Glomerular endothelial cell (primary cell): ENCODE measurements around the gene PTPRE. TPM values are rescaled to one million over a fixed set of nuclear protein-coding genes. Genes with fewer than 3 reads are reported as not detected.
A peak's percentile ranks its signal among the peaks of the same experiment; 100 is the strongest.

Experiments used
- DNase-seq: peaks from one replicate; pipeline ENCODE4 v3.0.0-alpha.2; 2011; ENCODE audit warnings: low read depth, low spot score; ENCODE audit errors: extremely low read depth
- total RNA-seq: library from RNA; depleted of rRNA; stranded (reverse); fragments of >200 nt; gene quantifications from 2 replicates; pipeline ENCODE4 v1.2.3, GENCODE V29; 2015

Gene PTPRE
- total RNA-seq, 1 donor from 2014 or later: 90.1 TPM

GRCh38 chr10:127923646-127924045, 16.7 kb downstream of the PTPRE start:
- no peak for DNase-seq

GRCh38 chr10:127925471-127926207, 18.7 kb downstream of the PTPRE start:
- DNase-seq: no peak

- no peak for DNase-seq
Observed at GRCh38 chr10:127926455-127926854, 19.6 kb downstream of the PTPRE start.

GRCh38 chr10:127928021-127928806, 21.3 kb downstream of the PTPRE start:
- DNase-seq: no peak

- no peak for DNase-seq
Observed at GRCh38 chr10:127932521-127933270, 25.8 kb downstream of the PTPRE start.

GRCh38 chr10:127933271-127933670, 26.4 kb downstream of the PTPRE start:
- no peak for DNase-seq

GRCh38 chr10:127934383-127934782, 27.5 kb downstream of the PTPRE start:
- no peak for DNase-seq

GRCh38 chr10:127935071-127935561, 28.2 kb downstream of the PTPRE start:
- DNase-seq: no peak

GRCh38 chr10:127937069-127937468, 30.2 kb downstream of the PTPRE start:
- no peak for DNase-seq

GRCh38 chr10:127937915-127938463, 31.1 kb downstream of the PTPRE start:
- no peak for DNase-seq

GRCh38 chr10:127939786-127940330, 33.0 kb downstream of the PTPRE start:
- no peak for DNase-seq

- no peak for DNase-seq
Observed at GRCh38 chr10:127940866-127941640, 34.1 kb downstream of the PTPRE start.

- no peak for DNase-seq
Observed at GRCh38 chr10:127942811-127943210, 35.9 kb downstream of the PTPRE start.

GRCh38 chr10:127943336-127943910, 36.5 kb downstream of the PTPRE start:
- no peak for DNase-seq

GRCh38 chr10:127944256-127944655, 37.4 kb downstream of the PTPRE start:
- DNase-seq: no peak

GRCh38 chr10:127945341-127945758, 38.4 kb downstream of the PTPRE start:
- peak; percentile 95 for DNase-seq

- DNase-seq: no peak
Observed at GRCh38 chr10:127945948-127946711, 39.2 kb downstream of the PTPRE start.

GRCh38 chr10:127947211-127947610, 40.3 kb downstream of the PTPRE start:
- DNase-seq: no peak

- DNase-seq: no peak
Observed at GRCh38 chr10:127948791-127949190, 41.9 kb downstream of the PTPRE start.
